Mucosa of descending colon (tissue), 3 donors: ENCODE results near the gene SDF4. TPM values are rescaled to one million over a fixed set of nuclear protein-coding genes. Genes with fewer than 3 reads are reported as not detected.

Source experiments
- ATAC-seq: fragments of 200-7000 bp; cut with Tn5 transposase; one replicate; pipeline ENCODE4 v1.9.1; 2020; ENCODE audit warnings: mild to moderate bottlenecking, moderate library complexity
- DNase-seq, 3 donors: peaks; one replicate each; pipeline ENCODE4 v3.0.0-alpha.2; 2020
- H3K36me3 ChIP-seq: fragments of 200-600 bp; one replicate; pipeline ENCODE4 v1.8.0; 2021; ENCODE audit warnings: low read depth, mild to moderate bottlenecking
- H3K4me1 ChIP-seq: fragments of 200-600 bp; one replicate; pipeline ENCODE4 v1.8.0; 2021; ENCODE audit warnings: low read depth, mild to moderate bottlenecking
- H3K4me3 ChIP-seq: fragments of 200-600 bp; one replicate; pipeline ENCODE4 v1.8.0; 2021; ENCODE audit warnings: mild to moderate bottlenecking
- H3K9me3 ChIP-seq: fragments of 200-600 bp; one replicate; pipeline ENCODE4 v1.8.0; 2021; ENCODE audit warnings: mild to moderate bottlenecking
- CTCF ChIP-seq: fragments of 200-600 bp; IDR thresholded peaks from one replicate; pipeline ENCODE4 v1.8.0; 2022; ENCODE audit warnings: antibody characterized with exemption, mild to moderate bottlenecking
- intact Hi-C, 2 donors: fragments of 100-400 bp; cut with DNase I in 1 of 2; cut with micrococcal nuclease in 1 of 2; formaldehyde crosslinking; loops; one replicate each; pipeline versions ENCODE4 v1.11.0 to v1.11.1; 2022; cut with DNase I, micrococcal nuclease
- total RNA-seq, 3 donors: library from RNA; stranded (reverse); fragmentation: NEBNext Ultra II Directional in 2 of 3; extraction: Animal tissue kit (Norgen Biotek cat#: 25700) in 2 of 3; gene quantifications; one replicate each; pipeline versions ENCODE4 v1.2.1 to v1.2.4, GENCODE V29; 2021 to 2023
- donor health status: DM: no; HTN: no; CAD: no; lungs with moderate emphysema.
- donor health status: DM: no; HTN: no; CAD: no.
- donor health status: DM: no; HTN: yes; CAD: no.

The SDF4 gene
- total RNA-seq, 3 donors from 2014 or later, result 169 to 257 (median 226) TPM

GRCh38 chr1:1239614-1240347 is 8.0 kb upstream of the SDF4 start:
- intact Hi-C loops, result no loop called here
- Histone ChIP-seq H3K4me3 (no peak overlapping the region), H3K4me1 (peaks cover 19% of the 10 kb centered on the region), H3K36me3 (no peaks in the 10 kb centered on the region), H3K9me3 (no peaks in the 10 kb centered on the region)
- TF ChIP-seq CTCF, result no peak
- DNase-seq, result peak in 1 of 3 donors; percentile 35
- no peak for ATAC-seq

GRCh38 chr1:1239227-1239613 is 7.4 kb upstream of the SDF4 start:
- TF ChIP-seq CTCF, result no peak
- H3K36me3 ChIP-seq, result no peaks in the 10 kb centered on the region
- intact Hi-C loops, result no loop called here
- H3K4me3 ChIP-seq, result no peak overlapping the region
- peaks cover 19% of the 10 kb centered on the region for H3K4me1 ChIP-seq
- no peaks in the 10 kb centered on the region for H3K9me3 ChIP-seq
- DNase-seq (no peak), ATAC-seq (no peak)

- peaks cover 19% of the 10 kb centered on the region for H3K4me1 ChIP-seq
- H3K4me3 ChIP-seq, result no peak overlapping the region
- intact Hi-C loops, result no loop called here
- ATAC-seq, result no peak
- no peak for TF ChIP-seq CTCF
- no peak for DNase-seq
- H3K36me3 ChIP-seq, result no peaks in the 10 kb centered on the region
- H3K9me3 ChIP-seq, result no peaks in the 10 kb centered on the region
These were observed 6.9 kb upstream of the SDF4 start for GRCh38 chr1:1238702-1239178.

GRCh38 chr1:1237874-1238701 is 6.3 kb upstream of the SDF4 start:
- no peak for TF ChIP-seq CTCF
- intact Hi-C loops, result no loop called here
- Histone ChIP-seq H3K4me3 (no peak overlapping the region), H3K4me1 (peaks cover 21% of the 10 kb centered on the region), H3K36me3 (no peaks in the 10 kb centered on the region), H3K9me3 (no peaks in the 10 kb centered on the region)
- DNase-seq (no peak), ATAC-seq (peak; percentile 31)

GRCh38 chr1:1236945-1237873 is 5.4 kb upstream of the SDF4 start:
- Histone ChIP-seq H3K4me3 (no peak overlapping the region), H3K9me3 (no peaks in the 10 kb centered on the region), H3K4me1 (peaks cover 26% of the 10 kb centered on the region), H3K36me3 (no peaks in the 10 kb centered on the region)
- TF ChIP-seq CTCF, result no peak
- intact Hi-C loops, result no loop called here
- ATAC-seq, result peak; percentile 10
- no peak for DNase-seq
